Muscle of leg (tissue), 11 donors: Measurements from ENCODE around the gene MUC2. TPM values are rescaled to one million over a fixed set of nuclear protein-coding genes. Genes with fewer than 3 reads are reported as not detected.

Experiments
- DNase-seq: peaks from one replicate; pipeline ENCODE4 v3.0.0; 2013
- H3K27ac ChIP-seq: one replicate; pipeline ENCODE4 v1.5.1; 2013; ENCODE audit warnings: mild to moderate bottlenecking, low read length, control low read depth
- H3K27me3 ChIP-seq: one replicate; pipeline ENCODE4 v1.6.1; 2013; ENCODE audit warnings: low read length; ENCODE audit not compliant: control insufficient read depth, insufficient read depth
- H3K36me3 ChIP-seq: one replicate; pipeline ENCODE4 v1.6.1; 2013; ENCODE audit warnings: low read length; ENCODE audit not compliant: control insufficient read depth, insufficient read depth
- H3K4me1 ChIP-seq: one replicate; pipeline ENCODE4 v1.6.1; 2013; ENCODE audit warnings: low read length; ENCODE audit not compliant: control insufficient read depth, insufficient read depth
- H3K4me3 ChIP-seq: one replicate; pipeline ENCODE4 v1.5.1; 2013; ENCODE audit warnings: low read length, control low read depth
- H3K9me3 ChIP-seq: replicated peaks from 2 replicates; pipeline ENCODE4 v1.6.1; 2013; ENCODE audit warnings: low read depth, low read length; ENCODE audit not compliant: control insufficient read depth
- WGBS: methylation state at CpG from one replicate; pipeline ENCODE4 v1.1.5; 2013; ENCODE audit warnings: missing lambda C conversion rate; ENCODE audit not compliant: insufficient coverage; 5-methylcytosine and 5-hydroxymethylcytosine counted together
- polyA plus RNA-seq, 8 donors: library from polyadenylated mRNA; unstranded; fragments of 120-200 nt; gene quantifications; one replicate each; pipeline versions ENCODE4 v1.2.1 to v1.2.3, GENCODE V29; 2013; ENCODE audit warnings: inconsistent platforms in 1 of 8, low replicate concordance in 1 of 8; ENCODE audit not compliant: insufficient read length in 8 of 8, insufficient read depth in 1 of 8
- total RNA-seq: library from RNA; stranded (reverse); fragments of 120-200 nt; gene quantifications from one replicate; pipeline ENCODE4 v1.2.4, GENCODE V29; 2013

The MUC2 gene
- total and polyA plus RNA-seq, 9 donors, result 0.01 to 2.2 (median 0.04) TPM; not detected in 3

- Histone ChIP-seq H3K36me3 (no peaks in the 10 kb centered on the region), H3K27ac (no peak overlapping the region), H3K9me3 (peaks cover 7% of the 10 kb centered on the region), H3K27me3 (peaks cover 12% of the 10 kb centered on the region), H3K4me3 (no peak overlapping the region), H3K4me1 (no peaks in the 10 kb centered on the region)
- WGBS, result 77% methylated on average over 14 of the region's 16 CpGs
- DNase-seq, result no peak
These were observed 14.3 kb upstream of the MUC2 start for GRCh38 chr11:1060410-1060809.

GRCh38 chr11:1060852-1061616 is 13.6 kb upstream of the MUC2 start:
- Histone ChIP-seq H3K4me1 (no peaks in the 10 kb centered on the region), H3K27ac (no peak overlapping the region), H3K9me3 (peaks cover 7% of the 10 kb centered on the region), H3K4me3 (no peak overlapping the region), H3K36me3 (no peaks in the 10 kb centered on the region), H3K27me3 (peaks cover 12% of the 10 kb centered on the region)
- DNase-seq, result no peak
- 63% methylated on average over 11 of the region's 18 CpGs for WGBS

- no peak overlapping the region for H3K4me3 ChIP-seq
- H3K4me1 ChIP-seq, result no peaks in the 10 kb centered on the region
- DNase-seq, result no peak
- H3K27ac ChIP-seq, result no peak overlapping the region
- peaks cover 7% of the 10 kb centered on the region for H3K9me3 ChIP-seq
- H3K27me3 ChIP-seq, result peaks cover 12% of the 10 kb centered on the region
- WGBS, result 90% methylated on average over 2 of the region's 9 CpGs
- no peaks in the 10 kb centered on the region for H3K36me3 ChIP-seq
These were observed 12.4 kb upstream of the MUC2 start for GRCh38 chr11:1062075-1062820.

- Histone ChIP-seq H3K4me3 (no peak overlapping the region), H3K36me3 (no peaks in the 10 kb centered on the region), H3K9me3 (peaks cover 7% of the 10 kb centered on the region), H3K27ac (no peak overlapping the region), H3K27me3 (peaks cover 9% of the 10 kb centered on the region), H3K4me1 (no peaks in the 10 kb centered on the region)
- 81% methylated on average over 3 of the region's 3 CpGs for whole genome bisulfite sequencing
- DNase-seq, result no peak
These were observed 10.5 kb upstream of the MUC2 start for GRCh38 chr11:1064167-1064566.

GRCh38 chr11:1067812-1068496 is 6.7 kb upstream of the MUC2 start:
- Histone ChIP-seq H3K27me3 (peaks cover 2% of the 10 kb centered on the region), H3K4me3 (no peak overlapping the region), H3K36me3 (no peaks in the 10 kb centered on the region), H3K4me1 (peaks cover 7% of the 10 kb centered on the region), H3K27ac (no peak overlapping the region), H3K9me3 (no peaks in the 10 kb centered on the region)
- WGBS, result 85% methylated on average over 2 of the region's 8 CpGs
- no peak for DNase-seq

GRCh38 chr11:1069740-1070139 is 4.9 kb upstream of the MUC2 start:
- no peak overlapping the region for H3K4me3 ChIP-seq
- peaks cover 2% of the 10 kb centered on the region for H3K27me3 ChIP-seq
- no peaks in the 10 kb centered on the region for H3K36me3 ChIP-seq
- DNase-seq, result no peak
- H3K9me3 ChIP-seq, result no peaks in the 10 kb centered on the region
- H3K27ac ChIP-seq, result no peak overlapping the region
- H3K4me1 ChIP-seq, result peaks cover 24% of the 10 kb centered on the region

GRCh38 chr11:1070594-1071462 is 3.8 kb upstream of the MUC2 start:
- H3K27me3 ChIP-seq, result peaks cover 2% of the 10 kb centered on the region
- WGBS, result 91% methylated on average over 5 of the region's 9 CpGs
- DNase-seq, result no peak
- no peak overlapping the region for H3K27ac ChIP-seq
- H3K36me3 ChIP-seq, result no peaks in the 10 kb centered on the region
- no peaks in the 10 kb centered on the region for H3K9me3 ChIP-seq
- peaks cover 27% of the 10 kb centered on the region for H3K4me1 ChIP-seq
- H3K4me3 ChIP-seq, result no peak overlapping the region

GRCh38 chr11:1071571-1072115 is 3.0 kb upstream of the MUC2 start:
- H3K9me3 ChIP-seq, result no peaks in the 10 kb centered on the region
- H3K36me3 ChIP-seq, result no peaks in the 10 kb centered on the region
- H3K27me3 ChIP-seq, result peaks cover 2% of the 10 kb centered on the region
- no peak overlapping the region for H3K27ac ChIP-seq
- peaks cover 27% of the 10 kb centered on the region for H3K4me1 ChIP-seq
- 74% methylated on average over 21 of the region's 21 CpGs for WGBS
- H3K4me3 ChIP-seq, result no peak overlapping the region
- DNase-seq, result no peak

- no peak overlapping the region for H3K27ac ChIP-seq
- H3K4me3 ChIP-seq, result no peak overlapping the region
- H3K4me1 ChIP-seq, result peaks cover 27% of the 10 kb centered on the region
- DNase-seq, result no peak
- no peaks in the 10 kb centered on the region for H3K9me3 ChIP-seq
- no peaks in the 10 kb centered on the region for H3K36me3 ChIP-seq
- WGBS, result 23% methylated on average over 5 of the region's 18 CpGs
- H3K27me3 ChIP-seq, result peaks cover 2% of the 10 kb centered on the region
These were observed 2.4 kb upstream of the MUC2 start for GRCh38 chr11:1072116-1072820.
